IPS-18c (cell line): Measurements from ENCODE around the gene GPR83.
"Not testable (repeated sequence)": the region's sequence is repeated elsewhere in the genome, so short reads cannot be mapped to it uniquely, and the experiment has no call there.

Experiments used
- H3K4me3 ChIP-seq: 2 replicates; pipeline ENCODE4 v1.7.0; 2013; ENCODE audit warnings: low read depth, mild to moderate bottlenecking, low read length, moderate library complexity; ENCODE audit not compliant: insufficient read depth
- H3K9me3 ChIP-seq: one replicate; pipeline ENCODE4 v1.6.1; 2013; ENCODE audit warnings: mild to moderate bottlenecking, low read length, moderate library complexity; ENCODE audit not compliant: control insufficient read depth, insufficient read depth

GPR83 gene

DNA sequence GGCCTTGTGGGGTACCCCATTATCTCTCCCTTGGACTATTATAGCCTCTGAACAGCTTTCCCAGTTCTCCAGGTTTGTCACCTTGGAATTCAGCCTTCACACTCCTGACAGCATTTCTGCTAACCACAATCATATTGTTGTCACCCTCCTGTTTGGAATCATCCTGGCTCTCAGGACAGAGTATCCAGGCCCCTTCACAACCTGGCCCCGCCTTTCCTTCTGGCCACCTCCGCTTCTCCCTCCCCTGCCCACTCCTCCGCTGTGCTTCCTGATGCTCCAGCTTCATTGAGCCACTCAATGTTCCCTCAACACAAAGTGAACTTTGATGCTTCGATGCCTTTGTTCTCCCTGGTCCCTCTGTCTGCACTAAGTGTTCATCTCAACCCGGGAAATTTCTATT, 3.1 kb downstream of the GPR83 start:
- H3K9me3 ChIP-seq: no peaks in the 10 kb centered on the region

GRCh38 chr11:94396282-94396681, 4.9 kb downstream of the GPR83 start:
- H3K9me3 ChIP-seq: no peaks in the 10 kb centered on the region
- H3K4me3 ChIP-seq: no peak overlapping the region

More for the DNA sequence above, 3.1 kb downstream of the GPR83 start:
- H3K4me3 ChIP-seq: no peak overlapping the region

DNA sequence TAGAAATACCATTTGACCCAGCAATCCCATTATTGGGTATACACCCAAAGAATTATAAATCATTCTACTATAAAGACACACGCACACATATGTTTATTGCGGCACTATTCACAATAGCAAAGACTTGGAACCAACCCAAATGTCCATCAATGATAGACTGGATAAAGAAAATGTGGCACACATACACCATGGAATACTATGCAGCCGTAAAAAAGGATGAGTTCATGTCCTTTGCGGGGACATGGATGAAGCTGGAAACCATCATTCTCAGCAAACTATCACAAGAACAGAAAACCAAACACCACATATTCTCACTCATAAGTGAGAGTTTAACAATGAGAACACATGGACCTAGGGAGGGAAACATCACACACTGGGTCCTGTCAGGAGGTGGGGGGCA, 9.3 kb downstream of the GPR83 start:
- H3K4me3 ChIP-seq, H3K9me3 ChIP-seq: not testable (repeated sequence)

GRCh38 chr11:94379613-94380012, 21.6 kb downstream of the GPR83 start:
- no peaks in the 10 kb centered on the region for H3K9me3 ChIP-seq
- H3K4me3 ChIP-seq: no peak overlapping the region

DNA sequence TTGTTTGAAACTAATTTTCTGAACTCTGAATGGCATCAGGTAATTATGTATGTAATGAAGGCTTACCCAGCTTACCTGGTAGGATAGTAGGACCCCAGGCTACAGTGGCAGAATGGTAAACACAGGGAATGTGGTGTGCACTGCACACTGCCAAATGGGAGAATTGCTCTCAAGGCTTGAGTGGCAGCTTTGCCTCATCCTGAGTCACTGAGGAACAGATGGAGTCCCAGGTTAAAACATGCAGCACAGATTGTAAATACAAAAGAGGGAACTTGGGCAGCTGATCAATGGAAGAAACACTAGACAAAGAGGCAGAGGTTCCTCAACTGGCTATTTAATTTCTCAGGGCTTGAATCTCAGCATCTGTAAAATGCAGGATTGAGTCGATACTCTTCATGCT, 24.4 kb downstream of the GPR83 start:
- H3K4me3 ChIP-seq: no peak overlapping the region
- H3K9me3 ChIP-seq: no peaks in the 10 kb centered on the region

DNA sequence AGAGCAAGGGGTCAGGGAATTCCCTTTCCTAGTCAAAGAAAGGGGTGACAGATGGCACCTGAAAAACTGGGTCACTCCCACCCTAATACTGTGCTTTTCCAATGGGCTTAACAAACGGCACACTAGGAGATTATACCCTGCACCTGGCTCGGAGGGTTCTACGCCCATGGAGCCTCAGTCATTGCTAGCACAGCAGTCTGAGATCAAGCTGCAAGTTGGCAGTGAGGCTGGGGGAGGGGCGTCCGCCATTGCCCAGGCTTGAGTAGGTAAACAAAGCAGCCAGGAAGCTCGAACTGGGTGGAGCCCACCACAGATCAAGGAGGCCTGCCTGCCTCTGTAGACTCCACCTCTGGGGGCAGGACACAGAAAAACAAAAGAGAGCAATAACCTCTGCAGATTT, 30.6 kb downstream of the GPR83 start:
- H3K4me3 ChIP-seq, H3K9me3 ChIP-seq: not testable (repeated sequence)

DNA sequence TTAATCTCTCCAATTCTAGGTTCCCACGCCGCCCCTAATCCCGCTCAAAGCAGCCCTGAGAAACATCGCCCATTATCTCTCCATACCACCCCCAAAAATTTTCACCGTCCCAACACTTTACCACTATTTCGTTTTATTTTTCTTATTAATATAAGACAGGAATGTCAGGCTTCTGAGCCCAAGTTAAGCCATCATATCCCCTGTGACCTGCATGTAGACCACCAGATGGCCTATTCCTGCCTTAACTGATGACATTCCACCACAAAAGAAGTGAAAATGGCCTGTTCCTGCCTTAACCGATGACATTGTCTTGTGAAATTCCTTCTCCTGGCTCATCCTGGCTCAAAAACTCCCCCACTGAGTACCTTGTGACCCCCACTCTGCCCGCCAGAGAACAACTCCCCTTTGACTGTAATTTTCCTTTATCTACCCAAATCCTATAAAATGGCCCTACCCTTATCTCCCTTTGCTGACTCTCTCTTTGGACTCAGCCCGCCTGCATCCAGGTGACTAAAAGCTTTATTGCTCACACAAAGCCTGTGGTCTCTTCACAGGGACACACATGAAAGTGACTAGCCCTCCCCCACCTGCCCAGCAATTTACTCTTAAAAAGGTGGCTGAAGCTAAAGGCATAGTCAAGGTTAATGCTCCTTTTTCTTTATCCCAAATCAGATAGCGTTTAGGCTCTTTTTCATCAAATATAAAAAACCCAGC, 50.2 kb downstream of the GPR83 start:
- not testable (repeated sequence) for H3K9me3 ChIP-seq, H3K4me3 ChIP-seq

GRCh38 chr11:94346311-94346710, 54.9 kb downstream of the GPR83 start:
- H3K9me3 ChIP-seq, H3K4me3 ChIP-seq: not testable (repeated sequence)

GRCh38 chr11:94343495-94343894, 57.7 kb downstream of the GPR83 start:
- H3K9me3 ChIP-seq: peaks cover 2% of the 10 kb centered on the region
- no peak overlapping the region for H3K4me3 ChIP-seq

DNA sequence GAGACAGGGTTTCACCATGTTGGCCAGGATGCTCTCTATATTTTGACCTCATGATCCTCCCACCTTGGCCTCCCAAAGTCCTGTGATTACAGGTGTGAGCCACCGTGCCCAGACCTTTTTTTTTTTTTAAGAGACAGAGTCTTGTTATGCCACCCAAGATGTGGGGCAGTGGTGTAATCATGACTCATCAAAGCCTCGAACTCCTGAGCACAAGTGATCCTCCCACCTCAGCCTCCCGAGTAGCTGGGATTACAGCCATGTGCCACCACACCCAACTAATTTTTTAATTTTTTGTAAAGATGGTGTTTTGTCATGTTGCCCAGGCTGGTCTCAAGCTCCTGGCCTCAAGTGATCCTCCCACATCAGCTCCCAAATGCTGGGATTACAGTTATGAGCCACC, 59.0 kb downstream of the GPR83 start:
- H3K9me3 ChIP-seq: peaks cover 2% of the 10 kb centered on the region

GRCh38 chr11:94338651-94339050, 62.6 kb downstream of the GPR83 start:
- H3K4me3 ChIP-seq: no peak overlapping the region
- H3K9me3 ChIP-seq: no peaks in the 10 kb centered on the region

More for the DNA sequence above, 59.0 kb downstream of the GPR83 start:
- H3K4me3 ChIP-seq: no peak overlapping the region

DNA sequence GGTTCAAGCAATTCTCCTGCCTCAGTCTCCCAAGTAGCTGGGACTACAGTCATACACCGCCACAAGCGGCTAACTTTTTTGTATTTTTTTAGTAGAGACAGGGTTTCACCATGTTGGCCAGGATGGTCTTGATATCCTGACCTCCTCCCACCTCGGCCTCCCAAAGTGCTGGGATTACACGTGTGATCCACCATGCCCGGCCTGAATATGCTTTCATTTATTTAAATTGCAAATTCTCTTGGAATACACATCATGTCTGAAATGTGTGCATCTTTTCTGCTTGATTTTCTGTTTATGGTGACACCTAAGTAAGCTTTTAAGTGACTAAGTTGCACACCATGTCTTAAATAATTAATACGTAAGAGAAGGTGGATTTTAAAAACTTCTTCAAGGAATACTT, 65.2 kb downstream of the GPR83 start:
- Histone ChIP-seq H3K4me3 (no peak overlapping the region), H3K9me3 (no peaks in the 10 kb centered on the region)

DNA sequence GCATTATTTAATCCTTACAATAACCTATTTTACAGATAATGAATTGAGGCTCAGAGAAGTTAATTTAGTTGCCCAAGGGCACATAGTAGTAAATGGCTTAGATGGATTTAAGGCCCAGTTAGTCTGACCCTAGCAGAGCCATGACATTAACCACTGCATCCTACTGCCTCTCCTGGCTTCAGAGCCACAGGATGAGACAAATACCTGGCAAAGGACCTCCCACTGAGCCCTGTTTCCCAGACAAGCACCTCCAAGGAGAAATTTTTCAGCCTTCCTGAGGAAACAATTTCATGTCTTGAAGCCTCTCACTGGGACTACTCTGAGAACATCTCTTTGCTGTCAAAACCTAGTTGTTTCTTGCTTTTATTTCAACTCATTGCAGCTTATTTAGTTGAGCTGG, 68.4 kb downstream of the GPR83 start:
- Histone ChIP-seq H3K9me3 (no peaks in the 10 kb centered on the region), H3K4me3 (no peak overlapping the region)

GRCh38 chr11:94330789-94331188, 70.4 kb downstream of the GPR83 start:
- Histone ChIP-seq H3K9me3 (peaks cover 3% of the 10 kb centered on the region), H3K4me3 (no peak overlapping the region)

DNA sequence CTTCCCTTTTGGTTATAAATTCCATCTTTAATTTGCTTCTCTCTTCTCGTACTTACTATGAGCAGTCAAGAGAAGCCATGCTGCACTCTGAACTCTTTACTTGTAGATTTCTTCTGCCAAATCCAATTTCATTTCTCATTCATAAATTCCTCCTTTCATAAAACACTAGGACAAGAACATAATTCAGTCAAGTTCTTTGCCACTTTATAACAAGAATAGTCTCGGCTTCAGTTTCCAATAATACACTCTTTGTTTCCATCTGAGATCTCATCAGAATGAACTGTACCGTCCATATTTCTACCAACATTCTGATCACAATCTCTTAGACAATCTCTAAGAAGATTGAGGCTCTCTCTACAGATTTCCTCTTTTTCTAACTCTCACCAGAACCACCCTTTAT, 71.7 kb downstream of the GPR83 start:
- peaks cover 3% of the 10 kb centered on the region for H3K9me3 ChIP-seq
- H3K4me3 ChIP-seq: no peak overlapping the region

GRCh38 chr11:94328587-94329080, 72.6 kb downstream of the GPR83 start:
- Histone ChIP-seq H3K9me3 (peaks cover 3% of the 10 kb centered on the region), H3K4me3 (no peak overlapping the region)
